ENCODE results near the gene ACSL4.
"Not testable (repeated sequence)": the region's sequence is repeated elsewhere in the genome, so short reads cannot be mapped to it uniquely, and the experiment has no call there.

ACSL4 gene

GRCh38 chrX:109724971-109725370, 8.1 kb downstream of the ACSL4 start:
- not testable (repeated sequence) for DNase-seq

GRCh38 chrX:109720947-109721346, 12.1 kb downstream of the ACSL4 start:
- DNase-seq: no peak

GRCh38 chrX:109719264-109719663, 13.8 kb downstream of the ACSL4 start:
- DNase-seq: no peak

GRCh38 chrX:109716431-109717028, 16.5 kb downstream of the ACSL4 start:
- no peak for DNase-seq

- no peak for DNase-seq
Observed at GRCh38 chrX:109714340-109714958, 18.6 kb downstream of the ACSL4 start.

- no peak for DNase-seq
Observed at GRCh38 chrX:109710181-109710580, 22.9 kb downstream of the ACSL4 start.

GRCh38 chrX:109709129-109709631, 23.9 kb downstream of the ACSL4 start:
- DNase-seq: no peak

GRCh38 chrX:109707720-109708119, 25.3 kb downstream of the ACSL4 start:
- DNase-seq: no peak

GRCh38 chrX:109707319-109707718, 25.7 kb downstream of the ACSL4 start:
- no peak for DNase-seq

- no peak for DNase-seq
Observed at GRCh38 chrX:109704563-109704962, 28.5 kb downstream of the ACSL4 start.

- no peak for DNase-seq
Observed at GRCh38 chrX:109697855-109698254, 35.2 kb downstream of the ACSL4 start.

GRCh38 chrX:109696146-109696740, 36.8 kb downstream of the ACSL4 start:
- no peak for DNase-seq

- DNase-seq: no peak
Observed at GRCh38 chrX:109695637-109696036, 37.4 kb downstream of the ACSL4 start.

GRCh38 chrX:109691752-109692151, 41.3 kb downstream of the ACSL4 start:
- no peak for DNase-seq

- DNase-seq: no peak
Observed at GRCh38 chrX:109691277-109691676, 41.8 kb downstream of the ACSL4 start.

GRCh38 chrX:109687903-109688302, 45.2 kb downstream of the ACSL4 start:
- no peak for DNase-seq

- no peak for DNase-seq
Observed at GRCh38 chrX:109685656-109686078, 47.4 kb downstream of the ACSL4 start.

- DNase-seq: no peak
Observed at GRCh38 chrX:109684136-109684535, 48.9 kb downstream of the ACSL4 start.

- no peak for DNase-seq
Observed at GRCh38 chrX:109681475-109682081, 51.5 kb downstream of the ACSL4 start.

GRCh38 chrX:109679820-109680219, 53.2 kb downstream of the ACSL4 start:
- DNase-seq: no peak

- no peak for DNase-seq
Observed at GRCh38 chrX:109672239-109672638, 60.8 kb downstream of the ACSL4 start.

- not testable (repeated sequence) for DNase-seq
Observed at GRCh38 chrX:109671170-109671569, 61.9 kb downstream of the ACSL4 start.

- DNase-seq: no peak
Observed at GRCh38 chrX:109667986-109668385, 65.1 kb downstream of the ACSL4 start.
